HG03108 (cell line): Measurements from ENCODE around the gene ARCN1.
"Not testable (repeated sequence)": the region's sequence is repeated elsewhere in the genome, so short reads cannot be mapped to it uniquely, and the experiment has no call there.

Source experiments
- ATAC-seq: cut with Tn5 transposase; IDR thresholded peaks from one replicate; pipeline ENCODE4 v1.9.1; 2021; ENCODE audit warnings: moderate library complexity; ENCODE audit not compliant: unreplicated experiment

Gene ARCN1

GRCh38 chr11:118544010-118544646 lies 28.1 kb upstream of the ARCN1 start:
- ATAC-seq: no peak

- no peak for ATAC-seq
Measured at GRCh38 chr11:118544647-118545010, 27.6 kb upstream of the ARCN1 start.

GRCh38 chr11:118545533-118545932 lies 26.7 kb upstream of the ARCN1 start:
- ATAC-seq: no peak

GRCh38 chr11:118547132-118547531 lies 25.1 kb upstream of the ARCN1 start:
- ATAC-seq: no peak

GRCh38 chr11:118552341-118552740 lies 19.9 kb upstream of the ARCN1 start:
- ATAC-seq: no peak

- ATAC-seq: no peak
Measured at GRCh38 chr11:118560806-118561205, 11.4 kb upstream of the ARCN1 start.

GRCh38 chr11:118565051-118565450 lies 7.2 kb upstream of the ARCN1 start:
- ATAC-seq: no peak

- ATAC-seq: no peak
Measured at GRCh38 chr11:118569670-118570069, 2.5 kb upstream of the ARCN1 start.

- no peak for ATAC-seq
Measured at GRCh38 chr11:118570787-118571186, 1.4 kb upstream of the ARCN1 start.

- not testable (repeated sequence) for ATAC-seq
Measured at GRCh38 chr11:118571701-118572060, 528 bp upstream of the ARCN1 start.

- ATAC-seq: no peak
Measured at GRCh38 chr11:118572981-118573550, 857 bp downstream of the ARCN1 start.

GRCh38 chr11:118574636-118575035 lies 2.4 kb downstream of the ARCN1 start:
- ATAC-seq: no peak

GRCh38 chr11:118577995-118578394 lies 5.8 kb downstream of the ARCN1 start:
- ATAC-seq: not testable (repeated sequence)

- no peak for ATAC-seq
Measured at GRCh38 chr11:118581057-118581456, 8.8 kb downstream of the ARCN1 start.

GRCh38 chr11:118587952-118588351 lies 15.7 kb downstream of the ARCN1 start:
- no peak for ATAC-seq

GRCh38 chr11:118592616-118593367 lies 20.6 kb downstream of the ARCN1 start:
- no peak for ATAC-seq

- ATAC-seq: not testable (repeated sequence)
Measured at GRCh38 chr11:118594984-118595383, 22.8 kb downstream of the ARCN1 start.

GRCh38 chr11:118596224-118597146 lies 24.3 kb downstream of the ARCN1 start:
- no peak for ATAC-seq

- ATAC-seq: no peak
Measured at GRCh38 chr11:118597556-118597955, 25.3 kb downstream of the ARCN1 start.

- ATAC-seq: no peak
Measured at GRCh38 chr11:118602331-118602730, 30.1 kb downstream of the ARCN1 start.

- ATAC-seq: not testable (repeated sequence)
Measured at GRCh38 chr11:118603709-118604108, 31.5 kb downstream of the ARCN1 start.
